GM18499 (cell line): ENCODE results near the gene DNAJC5.
"Not testable (repeated sequence)": the region's sequence is repeated elsewhere in the genome, so short reads cannot be mapped to it uniquely, and the experiment has no call there.

ENCODE experiments used
- ATAC-seq: cut with Tn5 transposase; IDR thresholded peaks from one replicate; pipeline ENCODE4 v1.9.1; 2021; ENCODE audit warnings: moderate number of reproducible peaks; ENCODE audit not compliant: insufficient read depth, unreplicated experiment

The DNAJC5 gene

GRCh38 chr20:63903796-63904561, 9.1 kb downstream of the DNAJC5 start:
- ATAC-seq = no peak

- no peak for ATAC-seq
These were observed 13.2 kb downstream of the DNAJC5 start for GRCh38 chr20:63908008-63908682.

GRCh38 chr20:63911176-63911575, 16.2 kb downstream of the DNAJC5 start:
- ATAC-seq = no peak

GRCh38 chr20:63913768-63914167, 18.8 kb downstream of the DNAJC5 start:
- no peak for ATAC-seq

GRCh38 chr20:63915471-63915870, 20.5 kb downstream of the DNAJC5 start:
- ATAC-seq = no peak

GRCh38 chr20:63916371-63916939, 21.5 kb downstream of the DNAJC5 start:
- not testable (repeated sequence) for ATAC-seq

- ATAC-seq = no peak
These were observed 22.9 kb downstream of the DNAJC5 start for GRCh38 chr20:63917811-63918210.

GRCh38 chr20:63919130-63919529, 24.2 kb downstream of the DNAJC5 start:
- no peak for ATAC-seq

GRCh38 chr20:63920226-63920625, 25.3 kb downstream of the DNAJC5 start:
- no peak for ATAC-seq

GRCh38 chr20:63923651-63924050, 28.7 kb downstream of the DNAJC5 start:
- no peak for ATAC-seq

GRCh38 chr20:63924241-63924640, 29.3 kb downstream of the DNAJC5 start:
- ATAC-seq = no peak

- no peak for ATAC-seq
These were observed 31.4 kb downstream of the DNAJC5 start for GRCh38 chr20:63926298-63926697.

GRCh38 chr20:63929071-63929470, 34.1 kb downstream of the DNAJC5 start:
- no peak for ATAC-seq

- not testable (repeated sequence) for ATAC-seq
These were observed 34.6 kb downstream of the DNAJC5 start for GRCh38 chr20:63929473-63929883.

GRCh38 chr20:63930971-63931553, 36.1 kb downstream of the DNAJC5 start:
- no peak for ATAC-seq

- ATAC-seq = no peak
These were observed 36.8 kb downstream of the DNAJC5 start for GRCh38 chr20:63931735-63932134.

- ATAC-seq = no peak
These were observed 37.8 kb downstream of the DNAJC5 start for GRCh38 chr20:63932606-63933160.

- no peak for ATAC-seq
These were observed 38.7 kb downstream of the DNAJC5 start for GRCh38 chr20:63933646-63934045.

GRCh38 chr20:63934271-63935068, 39.5 kb downstream of the DNAJC5 start:
- no peak for ATAC-seq

- no peak for ATAC-seq
These were observed 40.5 kb downstream of the DNAJC5 start for GRCh38 chr20:63935447-63935846.
